Sigmoid colon (tissue), 7 donors: Measurements from ENCODE around the gene MYDGF. TPM values are rescaled to one million over a fixed set of nuclear protein-coding genes. Genes with fewer than 3 reads are reported as not detected.

Source experiments
- DNase-seq: peaks from one replicate; pipeline ENCODE4 v3.0.0-alpha.2; 2019
- H3K27ac ChIP-seq, 4 donors: fragments of 200-600 bp; sonication (generic); one replicate each; pipeline ENCODE4 v1.5.1; 2016 to 2019; ENCODE audit warnings: mild to moderate bottlenecking in 1 of 4
- H3K27me3 ChIP-seq, 3 donors: fragments of 200-600 bp; sonication (generic); one replicate each; pipeline ENCODE4 v1.5.1; 2019; ENCODE audit warnings: mild to moderate bottlenecking in 1 of 3
- H3K36me3 ChIP-seq, 4 donors: fragments of 200-600 bp; sonication (generic); one replicate each; pipeline ENCODE4 v1.5.1; 2016 to 2019
- H3K4me1 ChIP-seq, 4 donors: fragments of 200-600 bp; sonication (generic); one replicate each; pipeline ENCODE4 v1.5.1; 2017 to 2019
- H3K4me3 ChIP-seq, 4 donors: fragments of 200-600 bp; sonication (generic); one replicate each; pipeline ENCODE4 v1.5.1; 2017 to 2019; ENCODE audit warnings: mild to moderate bottlenecking in 2 of 4, moderate library complexity in 1 of 4
- H3K9me3 ChIP-seq, 4 donors: fragments of 200-600 bp in 3 of 4; sonication (generic) in 3 of 4; one replicate each; pipeline versions ENCODE4 v1.5.1 to v1.6.1; 2013 to 2019
- EP300 ChIP-seq, 4 donors: sonication (generic); formaldehyde crosslinking; IDR thresholded peaks; one replicate each; pipeline ENCODE4 v1.6.1; 2017; ENCODE audit warnings: antibody characterized with exemption in 4 of 4
- POLR2A ChIP-seq, 2 donors: fragments of 450-650 bp; IDR thresholded peaks; one replicate each; pipeline ENCODE4 v1.6.1; 2016; ENCODE audit warnings: antibody characterized with exemption in 2 of 2, mild to moderate bottlenecking in 2 of 2, moderate library complexity in 2 of 2
- POLR2AphosphoS5 ChIP-seq, 4 donors: sonication (generic); formaldehyde crosslinking; IDR thresholded peaks; one replicate each; pipeline ENCODE4 v1.6.1; 2017; ENCODE audit warnings: antibody characterized with exemption in 4 of 4
- WGBS, 2 donors: extraction: QIAGEN DNeasy Blood & Tissue Kit; methylation state at CpG; one replicate each; pipeline ENCODE4 v1.1.7; 2013; 5-methylcytosine and 5-hydroxymethylcytosine counted together
- intact Hi-C: fragments of 100-400 bp; cut with DNase I; formaldehyde crosslinking; loops from one replicate; pipeline ENCODE4 v1.15.1; 2023
- polyA plus RNA-seq, 3 donors: library from polyadenylated mRNA; stranded (reverse); fragments of 200-250 nt; gene quantifications; one replicate each; pipeline ENCODE4 v1.2.3, GENCODE V29; 2013
- total RNA-seq, 4 donors: library from RNA; depleted of rRNA; stranded (reverse); fragments of >200 nt; gene quantifications; one replicate each; pipeline ENCODE4 v1.1.0, GENCODE V29; 2016
- TF ChIP-seq, protein P1 (sequence below), 4 experiments: fragments of 450-650 bp in 3 of 4; fragments of 200-600 bp in 1 of 4; IDR thresholded peaks; one replicate each; pipeline ENCODE4 v1.5.1; 2016 to 2019; ENCODE audit warnings: antibody characterized with exemption in 4 of 4, mild to moderate bottlenecking in 3 of 4, moderate library complexity in 2 of 4
- donor health status: healthy with polysubstance abuse.
- donor health status: Bipolar disorder and iron deficiency.
- donor health status: healthy.

The MYDGF gene
- total and polyA plus RNA-seq, 7 donors, result 25.7 to 200 (median 35.2) TPM

GRCh38 chr19:4676955-4677731 is 7.0 kb upstream of the MYDGF start:
- TF ChIP-seq, protein P1, sequence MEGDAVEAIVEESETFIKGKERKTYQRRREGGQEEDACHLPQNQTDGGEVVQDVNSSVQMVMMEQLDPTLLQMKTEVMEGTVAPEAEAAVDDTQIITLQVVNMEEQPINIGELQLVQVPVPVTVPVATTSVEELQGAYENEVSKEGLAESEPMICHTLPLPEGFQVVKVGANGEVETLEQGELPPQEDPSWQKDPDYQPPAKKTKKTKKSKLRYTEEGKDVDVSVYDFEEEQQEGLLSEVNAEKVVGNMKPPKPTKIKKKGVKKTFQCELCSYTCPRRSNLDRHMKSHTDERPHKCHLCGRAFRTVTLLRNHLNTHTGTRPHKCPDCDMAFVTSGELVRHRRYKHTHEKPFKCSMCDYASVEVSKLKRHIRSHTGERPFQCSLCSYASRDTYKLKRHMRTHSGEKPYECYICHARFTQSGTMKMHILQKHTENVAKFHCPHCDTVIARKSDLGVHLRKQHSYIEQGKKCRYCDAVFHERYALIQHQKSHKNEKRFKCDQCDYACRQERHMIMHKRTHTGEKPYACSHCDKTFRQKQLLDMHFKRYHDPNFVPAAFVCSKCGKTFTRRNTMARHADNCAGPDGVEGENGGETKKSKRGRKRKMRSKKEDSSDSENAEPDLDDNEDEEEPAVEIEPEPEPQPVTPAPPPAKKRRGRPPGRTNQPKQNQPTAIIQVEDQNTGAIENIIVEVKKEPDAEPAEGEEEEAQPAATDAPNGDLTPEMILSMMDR (IDR thresholded peaks at IDR 0.05), result peak; percentile 19 to 52 (median 27)
- no peak for TF ChIP-seq EP300 (IDR thresholded peaks at IDR 0.05)
- TF ChIP-seq POLR2AphosphoS5 (IDR thresholded peaks at IDR 0.05), result peak in 1 of 4 donors; percentile 17
- peaks cover 0 to 8% (median 6%) of the 10 kb centered on the region in 4 donors for H3K4me1 ChIP-seq
- no peaks in the 10 kb centered on the region for H3K9me3 ChIP-seq
- H3K27me3 ChIP-seq, result no peaks in the 10 kb centered on the region
- H3K36me3 ChIP-seq, result peaks cover 4 to 65% (median 5%) of the 10 kb centered on the region in 4 donors
- H3K27ac ChIP-seq, result peak overlapping the region; percentile 0 to 53 (median 48)
- WGBS, 2 donors, result 77% methylated on average over 17 of the region's 17 CpGs
- intact Hi-C loops, result no loop called here
- H3K4me3 ChIP-seq, result no peak overlapping the region
- DNase-seq, result peak; percentile 80

DNA sequence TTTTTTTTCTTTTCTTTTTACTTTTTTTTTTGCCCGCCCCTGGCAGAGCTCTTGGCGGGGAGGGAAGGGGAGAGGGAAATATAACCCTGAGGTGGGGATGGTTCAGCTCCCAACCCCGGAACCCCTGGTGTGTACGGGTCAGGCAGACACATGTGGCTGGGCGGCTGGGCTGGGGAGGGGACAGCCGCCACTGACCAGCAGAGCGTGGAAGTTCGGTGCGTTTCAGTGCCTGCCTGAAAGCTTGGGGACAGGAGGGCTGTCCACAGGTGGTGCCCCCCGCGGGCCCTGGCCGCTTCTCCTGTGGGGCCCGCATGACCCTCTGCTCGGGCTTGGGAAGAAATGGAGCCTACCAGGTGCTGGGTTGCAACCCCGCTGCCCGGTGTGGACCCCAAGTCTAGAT is 5.2 kb upstream of the MYDGF start:
- no peaks in the 10 kb centered on the region for H3K9me3 ChIP-seq
- no peak overlapping the region for H3K27ac ChIP-seq
- intact Hi-C loops, result no loop called here
- H3K36me3 ChIP-seq, result peaks cover 2 to 50% (median 4%) of the 10 kb centered on the region in 4 donors
- DNase-seq, result no peak
- WGBS, 2 donors, result 95 to 96% methylated on average over 16 of the region's 16 CpGs
- no peak overlapping the region for H3K4me3 ChIP-seq
- peaks cover 0 to 13% (median 9%) of the 10 kb centered on the region in 4 donors for H3K4me1 ChIP-seq
- TF ChIP-seq EP300 (IDR thresholded peaks at IDR 0.05), result no peak
- TF ChIP-seq, protein P1 (IDR thresholded peaks at IDR 0.05), result no peak
- no peak for TF ChIP-seq POLR2A (IDR thresholded peaks at IDR 0.05)
- H3K27me3 ChIP-seq, result no peaks in the 10 kb centered on the region

DNA sequence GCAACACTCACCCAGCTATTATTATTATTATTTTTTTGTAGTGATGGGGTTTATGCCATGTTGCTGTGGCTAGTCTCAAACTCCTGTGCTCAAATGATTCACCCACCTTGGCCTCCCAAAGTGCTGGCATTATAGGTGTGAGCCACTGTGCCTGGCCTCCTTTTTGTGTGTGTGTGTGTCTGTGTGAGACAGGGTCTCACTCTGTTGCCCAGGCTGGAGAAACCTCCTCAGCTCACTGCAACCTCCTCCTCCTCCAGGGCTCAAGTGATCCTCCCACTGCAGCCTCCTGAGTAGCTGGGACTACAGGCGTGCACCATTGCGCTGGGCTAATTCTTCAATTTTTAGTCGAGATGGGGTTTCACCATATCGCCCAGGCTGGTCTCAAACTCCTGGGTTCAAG is 3.6 kb upstream of the MYDGF start:
- H3K27ac ChIP-seq, result no peak overlapping the region
- H3K9me3 ChIP-seq, result no peaks in the 10 kb centered on the region
- peaks cover 0 to 24% (median 18%) of the 10 kb centered on the region in 4 donors for H3K4me1 ChIP-seq
- TF ChIP-seq POLR2AphosphoS5 (IDR thresholded peaks at IDR 0.05) (peak in 1 of 4 donors; percentile 3), POLR2A (IDR thresholded peaks at IDR 0.05) (no peak)
- intact Hi-C loops, result no loop called here
- peaks cover 0 to 35% (median 1%) of the 10 kb centered on the region in 4 donors for H3K36me3 ChIP-seq
- H3K4me3 ChIP-seq, result no peak overlapping the region
- no peak for DNase-seq
- H3K27me3 ChIP-seq, result no peaks in the 10 kb centered on the region
- 94 to 95% methylated on average over 4 of the region's 4 CpGs for WGBS, 2 donors

- TF ChIP-seq, protein P1 (IDR thresholded peaks at IDR 0.05), result no peak
- TF ChIP-seq EP300 (IDR thresholded peaks at IDR 0.05) (no peak), POLR2A (IDR thresholded peaks at IDR 0.05) (no peak), POLR2AphosphoS5 (IDR thresholded peaks at IDR 0.05) (no peak)
- intact Hi-C loops, result no loop called here
- H3K27me3 ChIP-seq, result no peaks in the 10 kb centered on the region
- H3K4me3 ChIP-seq, result no peak overlapping the region
- no peak overlapping the region for H3K27ac ChIP-seq
- no peaks in the 10 kb centered on the region for H3K9me3 ChIP-seq
- peaks cover 0 to 29% (median 23%) of the 10 kb centered on the region in 4 donors for H3K4me1 ChIP-seq
- peaks cover 0 to 35% (median 3%) of the 10 kb centered on the region in 4 donors for H3K36me3 ChIP-seq
- no peak for DNase-seq
- WGBS, 2 donors, result 62 to 70% methylated on average over 4 of the region's 4 CpGs
Observed at GRCh38 chr19:4673216-4673615, 3.1 kb upstream of the MYDGF start.

DNA sequence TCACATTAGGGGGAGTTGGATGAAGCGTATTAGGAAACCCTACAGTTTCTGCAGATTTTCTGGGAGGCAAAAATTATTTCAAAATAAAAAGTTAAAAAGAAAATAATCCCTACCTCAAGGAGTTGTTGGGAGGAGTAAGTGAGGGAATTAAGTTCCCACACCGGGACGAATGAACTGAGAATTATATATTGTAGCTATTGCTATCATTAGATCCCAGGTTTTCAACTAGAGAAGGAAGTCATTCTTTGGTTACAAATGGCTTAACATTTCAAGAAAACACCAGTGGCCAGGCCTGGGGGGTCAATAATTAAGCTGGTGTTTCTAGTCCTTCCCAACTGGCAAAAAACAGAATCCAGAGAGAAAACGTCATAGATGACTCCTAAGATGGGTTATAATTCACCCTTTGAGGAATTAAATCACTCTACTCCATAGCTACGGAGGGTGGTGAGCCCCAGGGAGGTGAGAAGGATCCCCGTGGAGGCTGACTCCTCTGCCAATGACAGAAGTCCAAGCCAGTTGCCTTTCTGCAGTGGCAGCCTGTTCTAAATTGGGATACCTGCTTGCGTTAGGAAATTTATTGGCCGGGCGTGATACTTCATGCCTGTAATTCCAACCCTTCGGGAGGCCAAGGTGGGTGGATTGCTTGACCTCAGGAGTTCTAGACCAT is 1.2 kb upstream of the MYDGF start:
- peaks cover 0 to 41% (median 10%) of the 10 kb centered on the region in 4 donors for H3K36me3 ChIP-seq
- H3K9me3 ChIP-seq, result no peaks in the 10 kb centered on the region
- no peak for DNase-seq
- peak overlapping the region; percentile 80 to 83 (median 82) for H3K27ac ChIP-seq
- H3K27me3 ChIP-seq, result no peaks in the 10 kb centered on the region
- H3K4me3 ChIP-seq, result no peak overlapping the region
- H3K4me1 ChIP-seq, result peaks cover 0 to 29% (median 22%) of the 10 kb centered on the region in 4 donors
- TF ChIP-seq POLR2AphosphoS5 (IDR thresholded peaks at IDR 0.05) (no peak), EP300 (IDR thresholded peaks at IDR 0.05) (no peak), POLR2A (IDR thresholded peaks at IDR 0.05) (no peak)
- TF ChIP-seq, protein P1 (IDR thresholded peaks at IDR 0.05), result no peak
- intact Hi-C loops, result no loop called here
- 36 to 72% methylated on average over 10 of the region's 10 CpGs for WGBS, 2 donors
